Measurements from ENCODE around the gene SCUBE3.

GRCh38 chr6:35230498-35230897 is 16.7 kb downstream of the SCUBE3 start:
- no peak for TF ChIP-seq POLR2A (IDR thresholded peaks at IDR 0.05)
- TF ChIP-seq CTCF (IDR thresholded peaks at IDR 0.05): no peak
